Vagina (tissue), 2 donors: ENCODE results near the gene PAXX.

Source experiments
- POLR2A ChIP-seq, 2 donors: fragments of 450-650 bp; IDR thresholded peaks; one replicate each; pipeline ENCODE4 v1.6.1; 2017; ENCODE audit warnings: antibody characterized with exemption in 2 of 2, mild to moderate bottlenecking in 2 of 2, moderate library complexity in 2 of 2
- TF ChIP-seq, protein P1 (sequence below), 3 experiments: fragments of 450-650 bp in 2 of 3; fragments of 200-600 bp in 1 of 3; sonication (generic) in 1 of 3; IDR thresholded peaks; one replicate each; pipeline ENCODE4 v1.5.1; 2017 to 2019; ENCODE audit warnings: antibody characterized with exemption in 3 of 3, mild to moderate bottlenecking in 2 of 3, moderate library complexity in 2 of 3

GRCh38 chr9:136952321-136952850, 39.8 kb upstream of the PAXX start:
- TF ChIP-seq, protein P1, sequence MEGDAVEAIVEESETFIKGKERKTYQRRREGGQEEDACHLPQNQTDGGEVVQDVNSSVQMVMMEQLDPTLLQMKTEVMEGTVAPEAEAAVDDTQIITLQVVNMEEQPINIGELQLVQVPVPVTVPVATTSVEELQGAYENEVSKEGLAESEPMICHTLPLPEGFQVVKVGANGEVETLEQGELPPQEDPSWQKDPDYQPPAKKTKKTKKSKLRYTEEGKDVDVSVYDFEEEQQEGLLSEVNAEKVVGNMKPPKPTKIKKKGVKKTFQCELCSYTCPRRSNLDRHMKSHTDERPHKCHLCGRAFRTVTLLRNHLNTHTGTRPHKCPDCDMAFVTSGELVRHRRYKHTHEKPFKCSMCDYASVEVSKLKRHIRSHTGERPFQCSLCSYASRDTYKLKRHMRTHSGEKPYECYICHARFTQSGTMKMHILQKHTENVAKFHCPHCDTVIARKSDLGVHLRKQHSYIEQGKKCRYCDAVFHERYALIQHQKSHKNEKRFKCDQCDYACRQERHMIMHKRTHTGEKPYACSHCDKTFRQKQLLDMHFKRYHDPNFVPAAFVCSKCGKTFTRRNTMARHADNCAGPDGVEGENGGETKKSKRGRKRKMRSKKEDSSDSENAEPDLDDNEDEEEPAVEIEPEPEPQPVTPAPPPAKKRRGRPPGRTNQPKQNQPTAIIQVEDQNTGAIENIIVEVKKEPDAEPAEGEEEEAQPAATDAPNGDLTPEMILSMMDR (IDR thresholded peaks at IDR 0.05), result no peak
- TF ChIP-seq POLR2A (IDR thresholded peaks at IDR 0.05), result no peak
